D721Med (cell line): ENCODE results near the gene RBM18.

Experiments
- DNase-seq: peaks from one replicate; pipeline ENCODE4 v3.0.0; 2011; ENCODE audit warnings: low spot score; ENCODE audit not compliant: insufficient read length
- FAIRE-seq: peaks from 2 replicates; lab custom pipeline; 2011; peaks lifted over from hg19 to GRCh38; lab: Jason Lieb, UNC
- CTCF ChIP-seq: IDR thresholded peaks from 2 replicates; pipeline ENCODE4 v1.5.1; 2012; ENCODE audit warnings: mild to moderate bottlenecking, control low read depth; ENCODE audit not compliant: insufficient read depth; ENCODE audit errors: missing control alignments

Gene RBM18

DNA sequence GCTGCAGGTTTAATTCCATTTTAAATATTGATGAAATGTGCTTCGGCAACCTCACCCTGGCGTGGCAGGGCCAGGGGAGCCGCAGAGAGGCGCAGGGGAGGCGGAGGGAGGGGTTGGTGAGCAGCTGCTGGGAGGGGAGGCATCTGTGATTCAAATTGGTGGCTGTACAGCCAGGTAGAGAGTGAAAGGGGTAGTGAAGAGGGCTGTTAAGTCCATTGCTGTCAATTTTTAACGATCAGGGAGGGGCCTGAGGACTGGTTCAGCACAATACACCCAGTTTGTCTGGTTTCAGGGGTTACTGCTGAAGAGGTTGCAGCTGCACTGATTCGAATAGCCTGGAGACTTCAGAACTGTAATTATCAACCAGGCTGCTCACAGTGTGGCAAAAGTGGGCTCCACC, 67.2 kb downstream of the RBM18 start:
- DNase-seq (no peak), FAIRE-seq (no peak)
- no peak for TF ChIP-seq CTCF

- no peak for TF ChIP-seq CTCF
- DNase-seq (no peak), FAIRE-seq (no peak)
These were observed 68.8 kb downstream of the RBM18 start for GRCh38 chr9:122195875-122196274.

DNA sequence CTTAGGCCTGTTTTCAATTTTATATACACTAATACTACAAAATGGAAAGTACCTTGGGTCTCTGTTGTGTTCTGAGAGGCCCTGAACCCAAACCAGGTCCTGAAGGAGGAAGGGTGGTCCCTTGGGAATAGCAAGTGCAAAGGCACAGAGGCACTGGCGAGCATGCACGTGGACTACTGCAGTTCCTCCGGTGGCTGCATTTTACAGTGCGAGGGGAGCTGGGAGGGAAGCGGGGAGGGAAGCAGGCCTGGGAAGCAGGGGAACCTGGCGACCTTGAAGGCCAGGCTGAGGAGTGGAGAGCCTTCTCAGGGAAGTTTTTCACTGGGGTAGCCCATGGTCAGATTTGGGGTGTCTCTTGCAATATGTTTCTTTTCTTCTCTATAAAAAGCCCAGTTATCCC, 71.0 kb downstream of the RBM18 start:
- no peak for DNase-seq
- no peak for TF ChIP-seq CTCF
- no peak for FAIRE-seq

GRCh38 chr9:122192914-122193525, 71.6 kb downstream of the RBM18 start:
- FAIRE-seq (no peak), DNase-seq (no peak)
- TF ChIP-seq CTCF = no peak

DNA sequence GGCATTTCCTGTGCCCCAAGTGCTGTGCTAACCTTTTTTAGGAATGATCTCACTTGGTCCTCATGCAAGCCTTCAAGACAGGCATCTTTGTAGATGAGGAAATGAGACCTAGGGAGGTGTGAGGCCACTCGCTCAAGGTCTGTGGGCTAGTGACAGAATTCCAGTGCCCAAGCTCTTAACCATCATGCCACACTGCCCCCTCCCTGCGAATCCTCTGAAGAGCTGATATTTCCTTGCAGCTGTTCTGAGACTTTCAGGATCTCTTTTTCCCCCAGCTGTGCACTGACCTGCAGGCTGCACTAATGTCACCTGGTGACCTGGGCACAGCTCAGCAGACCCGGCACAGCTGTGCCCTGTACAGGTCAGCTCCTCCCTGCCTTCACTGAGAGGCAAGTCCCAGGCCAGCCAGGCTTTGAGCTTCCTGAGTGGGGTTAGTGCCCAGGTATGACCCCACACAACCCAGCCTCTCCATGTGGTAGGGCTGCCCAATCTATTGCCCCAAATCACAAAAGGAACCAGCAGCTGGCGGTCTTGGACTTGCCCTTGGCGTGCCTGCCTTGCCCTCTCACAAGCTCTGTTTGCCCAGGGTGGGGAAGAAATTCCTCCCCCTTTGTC, 72.3 kb downstream of the RBM18 start:
- no peak for TF ChIP-seq CTCF
- no peak for DNase-seq
- no peak for FAIRE-seq

DNA sequence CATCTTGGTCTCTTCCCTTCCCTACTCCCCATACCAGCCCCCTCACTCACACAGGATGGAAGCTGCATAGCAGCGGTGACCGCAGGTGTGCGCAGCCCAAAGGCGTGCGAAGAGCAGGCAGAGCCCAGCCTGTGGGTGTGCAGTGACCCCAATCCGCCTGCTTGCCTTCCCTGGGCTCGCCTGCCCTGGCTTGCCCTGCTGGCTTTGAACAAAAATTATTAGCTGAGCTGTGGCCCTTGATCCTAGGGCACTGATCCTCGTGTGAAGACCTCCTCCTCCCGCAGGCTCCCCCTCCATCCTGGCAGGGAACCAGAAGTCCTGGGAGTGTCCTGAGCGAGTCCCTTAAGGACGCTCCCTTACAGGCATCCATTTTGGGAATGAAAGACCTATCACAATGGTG, 73.1 kb downstream of the RBM18 start:
- FAIRE-seq (no peak), DNase-seq (no peak)
- TF ChIP-seq CTCF = no peak

GRCh38 chr9:122190597-122191381, 73.9 kb downstream of the RBM18 start:
- DNase-seq (no peak), FAIRE-seq (no peak)
- TF ChIP-seq CTCF = no peak
